Fibroblast of lung (primary cell): ENCODE results near the gene KIRREL3.

ENCODE experiments used
- EZH2 ChIP-seq: IDR thresholded peaks from 2 replicates; pipeline ENCODE4 v1.5.1; 2012; ENCODE audit warnings: low read length, control low read depth, mild to moderate bottlenecking; ENCODE audit errors: missing control alignments
- TF ChIP-seq, protein P1 (sequence below), 2 donors: IDR thresholded peaks in 1 of 2; conservative IDR thresholded peaks in 1 of 2; 1 replicate in 1 of 2; 2 replicates in 1 of 2; pipeline ENCODE4 v1.5.1; 2011 to 2012; ENCODE audit warnings: low read length in 2 of 2, control low read depth in 1 of 2, inconsistent platforms in 1 of 2, low read depth in 1 of 2, mild to moderate bottlenecking in 1 of 2

DNA sequence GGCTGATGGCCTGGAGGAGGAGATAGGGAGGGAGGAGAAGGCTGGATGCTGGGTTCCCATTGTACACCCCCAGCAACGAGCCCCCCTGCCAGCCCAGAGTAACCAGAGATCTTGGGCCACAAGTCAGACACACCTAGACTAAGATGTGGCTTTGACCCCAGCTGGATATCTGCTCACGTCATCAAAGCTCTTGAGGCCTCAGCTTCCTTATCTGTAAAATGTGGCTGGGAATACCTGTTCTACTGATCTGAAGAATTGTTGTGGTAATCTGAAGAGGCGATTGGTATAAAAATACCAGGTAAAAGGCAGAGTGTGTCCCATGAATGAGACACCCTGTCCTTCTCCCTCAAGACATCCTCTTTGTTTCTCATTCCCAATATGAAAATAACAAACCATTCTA is 365.1 kb downstream of the KIRREL3 start:
- TF ChIP-seq, protein P1, sequence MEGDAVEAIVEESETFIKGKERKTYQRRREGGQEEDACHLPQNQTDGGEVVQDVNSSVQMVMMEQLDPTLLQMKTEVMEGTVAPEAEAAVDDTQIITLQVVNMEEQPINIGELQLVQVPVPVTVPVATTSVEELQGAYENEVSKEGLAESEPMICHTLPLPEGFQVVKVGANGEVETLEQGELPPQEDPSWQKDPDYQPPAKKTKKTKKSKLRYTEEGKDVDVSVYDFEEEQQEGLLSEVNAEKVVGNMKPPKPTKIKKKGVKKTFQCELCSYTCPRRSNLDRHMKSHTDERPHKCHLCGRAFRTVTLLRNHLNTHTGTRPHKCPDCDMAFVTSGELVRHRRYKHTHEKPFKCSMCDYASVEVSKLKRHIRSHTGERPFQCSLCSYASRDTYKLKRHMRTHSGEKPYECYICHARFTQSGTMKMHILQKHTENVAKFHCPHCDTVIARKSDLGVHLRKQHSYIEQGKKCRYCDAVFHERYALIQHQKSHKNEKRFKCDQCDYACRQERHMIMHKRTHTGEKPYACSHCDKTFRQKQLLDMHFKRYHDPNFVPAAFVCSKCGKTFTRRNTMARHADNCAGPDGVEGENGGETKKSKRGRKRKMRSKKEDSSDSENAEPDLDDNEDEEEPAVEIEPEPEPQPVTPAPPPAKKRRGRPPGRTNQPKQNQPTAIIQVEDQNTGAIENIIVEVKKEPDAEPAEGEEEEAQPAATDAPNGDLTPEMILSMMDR (conservative IDR thresholded peaks at IDR 0.05 in 1 of 2, IDR thresholded peaks at IDR 0.05 in 1 of 2; ENCODE audit: low read depth in 1 of 2, low read length in 2 of 2), result no peak
- no peak for TF ChIP-seq EZH2
